HUDEP-2 (cell line): ENCODE measurements around the gene RAMP1.

Experiments
- DNase-seq, 76 experiments: peaks; one replicate each; lab custom pipeline; 2025; ENCODE audit not compliant: unreplicated experiment in 76 of 76; lab: John Stamatoyannopoulos, UW

The RAMP1 gene

GRCh38 chr2:237892984-237893595 is 33.7 kb downstream of the RAMP1 start:
- no peak for DNase-seq

GRCh38 chr2:237894396-237894979 is 35.1 kb downstream of the RAMP1 start:
- DNase-seq, result no peak

- no peak for DNase-seq
Measured at GRCh38 chr2:237894986-237895543, 35.6 kb downstream of the RAMP1 start.

DNA sequence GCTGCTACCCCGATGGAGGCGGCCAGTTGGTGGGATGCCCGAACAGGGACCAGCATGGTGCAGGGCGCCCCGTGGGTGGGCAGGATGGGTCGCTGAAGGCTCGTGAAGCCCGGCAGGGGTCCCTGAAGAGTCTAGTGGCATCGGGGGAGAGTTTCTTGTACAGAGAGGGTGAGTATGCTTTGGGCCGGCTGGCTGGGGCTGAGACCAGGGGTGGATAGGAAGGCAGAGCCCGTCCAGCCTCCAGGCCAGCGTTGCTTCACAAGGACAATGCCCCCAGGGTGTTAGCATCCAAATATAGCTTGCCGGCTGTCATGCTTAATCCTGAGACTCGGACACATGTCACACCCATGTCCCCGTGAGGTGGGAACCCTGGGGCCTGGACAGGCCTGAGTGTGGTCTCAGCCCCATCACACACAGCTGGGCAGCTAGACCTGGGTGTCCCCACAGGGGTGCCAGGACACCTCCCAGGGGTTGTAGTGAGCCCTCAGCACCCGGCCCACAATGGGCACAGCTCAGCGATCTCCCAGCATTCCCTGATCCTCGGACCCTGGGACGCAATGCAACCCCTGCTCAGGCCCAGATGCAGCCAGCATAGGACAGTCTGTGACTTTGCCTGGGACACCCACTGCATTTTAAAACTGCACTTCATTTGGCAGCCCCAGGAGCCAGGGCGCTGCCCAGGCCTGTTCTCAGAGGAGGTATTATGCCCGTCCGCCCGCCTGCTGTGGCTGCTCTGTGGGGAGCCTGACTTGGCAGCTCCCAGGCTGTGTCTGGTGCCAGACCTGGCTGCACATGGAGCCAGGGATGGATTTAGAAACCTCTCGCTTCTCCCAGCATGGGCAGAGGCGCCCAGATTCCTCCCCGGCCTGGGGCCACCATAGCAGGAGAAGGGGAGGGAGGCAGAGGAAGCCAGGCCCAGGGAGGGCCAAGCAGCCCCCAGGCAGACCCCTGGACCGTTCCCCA is 36.4 kb downstream of the RAMP1 start:
- no peak for DNase-seq

GRCh38 chr2:237896507-237896892 is 37.1 kb downstream of the RAMP1 start:
- DNase-seq, result no peak

DNA sequence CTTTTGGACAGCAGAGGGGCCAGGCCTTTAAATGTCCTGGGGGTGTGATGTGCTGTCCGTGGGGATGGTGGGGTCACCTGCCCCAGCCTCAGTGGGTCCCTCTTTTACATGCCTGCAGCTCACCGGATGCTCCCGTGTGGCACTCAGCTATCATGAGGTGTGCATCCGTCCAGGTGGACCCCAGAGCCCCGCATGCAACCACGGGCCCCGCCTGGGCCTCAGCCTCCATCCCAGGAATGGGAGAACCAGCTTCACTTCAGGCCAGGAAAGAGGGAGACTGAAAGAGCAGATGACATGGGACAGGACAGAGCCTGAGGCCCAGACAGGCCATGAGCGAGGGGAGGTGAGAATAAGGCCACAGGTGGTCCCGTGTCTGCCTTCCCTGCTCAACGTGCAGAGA is 37.5 kb downstream of the RAMP1 start:
- DNase-seq, result no peak

DNA sequence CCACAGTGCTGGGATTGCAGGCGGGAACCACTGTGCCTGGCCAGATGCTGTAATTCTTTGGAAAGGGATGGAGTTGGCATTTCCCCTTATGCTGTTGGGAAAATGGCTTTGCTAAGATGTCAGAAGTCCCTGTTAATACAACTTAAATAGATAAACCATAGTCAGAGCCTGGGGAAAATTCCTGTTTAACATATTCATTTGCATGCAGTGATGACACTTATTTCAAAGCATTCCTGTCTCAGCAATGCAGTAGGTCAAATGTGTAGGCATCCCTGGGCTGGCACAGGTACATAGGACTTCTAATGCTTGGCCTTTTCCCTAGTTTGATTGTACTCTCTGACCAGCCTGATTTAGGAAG is 38.6 kb downstream of the RAMP1 start:
- DNase-seq, result no peak

GRCh38 chr2:237900891-237901831 is 41.7 kb downstream of the RAMP1 start:
- no peak for DNase-seq

DNA sequence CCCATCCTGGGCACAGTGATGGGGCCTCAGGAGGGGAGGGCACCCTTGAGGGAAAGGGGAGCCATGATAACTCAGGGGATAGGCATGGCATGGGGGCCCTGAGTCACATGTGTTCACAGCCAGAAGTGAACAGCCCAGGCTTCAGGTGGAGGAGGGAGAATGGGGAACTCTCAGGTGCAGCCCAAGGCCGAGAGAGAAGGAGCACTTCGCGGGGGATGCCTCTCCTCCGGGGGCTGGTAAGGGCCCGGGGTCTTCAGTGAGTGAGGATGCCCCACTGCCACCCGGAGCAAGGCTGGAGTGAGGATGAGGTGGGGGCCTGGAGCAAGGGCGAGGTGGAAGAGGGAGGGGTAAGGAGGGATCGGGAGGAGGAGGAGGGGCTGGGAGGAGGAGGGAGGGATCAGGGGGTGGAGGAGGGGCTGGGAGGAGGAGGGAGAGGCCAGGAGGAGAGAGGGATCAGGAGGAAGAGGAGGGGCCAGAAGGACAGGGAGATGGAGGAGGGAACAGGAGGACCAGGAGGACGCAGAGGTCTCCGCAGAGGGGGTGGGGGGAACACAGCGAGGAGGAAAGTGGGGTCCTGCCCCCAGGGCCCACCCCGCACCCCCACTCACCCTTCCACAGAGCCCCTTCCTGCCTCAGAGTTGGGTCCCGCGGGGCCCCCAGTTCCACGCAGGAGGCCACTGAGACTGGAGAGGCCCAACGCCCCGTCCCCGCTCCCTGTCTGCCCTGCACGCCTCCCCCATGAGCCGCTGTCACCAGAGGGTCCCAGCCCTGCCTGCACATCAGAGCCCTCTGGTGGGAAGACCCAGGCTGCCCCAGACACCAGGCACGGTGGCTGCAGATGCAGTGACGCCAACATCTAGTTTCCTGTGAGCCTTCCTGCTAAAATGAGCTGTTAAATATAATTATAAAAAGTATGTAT is 42.8 kb downstream of the RAMP1 start:
- no peak for DNase-seq

- DNase-seq, result peak in 6 of 76 experiments; percentile 11 to 35 (median 26)
Measured at GRCh38 chr2:237904831-237905599, 45.6 kb downstream of the RAMP1 start.

- DNase-seq, result no peak
Measured at GRCh38 chr2:237907144-237907543, 47.7 kb downstream of the RAMP1 start.

DNA sequence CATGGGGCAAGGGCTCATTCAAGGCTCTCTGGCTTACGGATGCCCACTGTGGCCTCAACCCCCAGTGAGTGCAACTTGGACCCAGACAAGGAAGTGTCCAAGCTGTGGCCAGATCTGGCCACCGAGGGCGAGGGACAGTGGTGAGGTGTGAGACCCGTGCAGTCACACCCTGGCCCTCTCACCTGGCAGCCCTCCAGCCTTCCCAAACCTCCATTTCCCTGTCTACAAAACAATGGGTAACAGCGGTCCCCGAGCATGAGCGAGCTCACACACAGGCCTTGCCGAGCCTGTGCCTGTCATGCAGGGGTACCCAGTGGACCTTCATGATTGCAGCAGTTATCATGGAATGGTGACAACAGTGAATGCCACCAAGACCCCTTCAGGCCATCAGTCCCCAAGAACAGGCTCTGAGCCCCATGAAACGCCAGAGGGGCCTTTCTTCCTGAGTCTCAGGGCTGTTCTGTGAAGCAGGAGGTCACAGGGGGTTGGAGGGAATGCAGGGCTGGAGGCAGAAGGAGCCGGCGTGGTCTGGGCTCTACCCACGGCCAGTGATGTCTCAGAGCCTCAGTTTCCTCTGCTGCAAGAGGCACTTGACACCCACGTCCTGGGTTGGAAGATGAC is 49.8 kb downstream of the RAMP1 start:
- no peak for DNase-seq

DNA sequence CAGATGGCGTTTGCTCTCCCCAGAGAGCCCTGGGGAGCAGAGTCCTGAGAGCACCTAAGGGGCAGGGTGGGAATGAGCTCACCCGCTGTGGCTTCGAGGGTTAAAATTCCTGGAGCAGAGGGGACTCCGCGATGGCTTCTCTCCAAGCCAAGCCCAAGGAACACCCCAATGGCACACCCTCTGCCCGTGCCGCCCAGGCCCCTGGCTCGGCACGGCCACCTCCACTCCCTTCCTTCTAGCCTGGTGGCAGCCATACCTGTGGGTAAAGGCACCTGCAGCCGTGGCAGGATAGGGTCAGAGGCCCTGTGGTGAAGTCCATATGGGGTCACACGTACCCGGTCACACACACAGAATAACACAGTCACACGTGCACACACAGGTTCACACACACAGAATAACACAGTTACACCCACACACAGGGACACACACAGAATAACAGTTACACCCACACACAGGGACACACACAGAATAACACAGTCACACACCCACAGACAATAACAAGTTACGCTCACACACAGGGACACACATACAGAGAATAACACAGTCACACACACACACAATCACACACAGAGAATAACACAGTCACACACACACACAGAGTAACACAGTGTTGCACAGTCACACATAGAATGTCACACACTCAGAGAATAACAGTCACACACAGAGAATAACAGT is 50.5 kb downstream of the RAMP1 start:
- DNase-seq, result no peak

GRCh38 chr2:237910576-237911362 is 51.3 kb downstream of the RAMP1 start:
- DNase-seq, result no peak

GRCh38 chr2:237911363-237912017 is 52.1 kb downstream of the RAMP1 start:
- no peak for DNase-seq
